GM12873 (cell line): ENCODE measurements around the gene HLCS.

Experiments used
- TF ChIP-seq, protein P1 (sequence below): IDR thresholded peaks from 2 replicates; pipeline ENCODE4 v1.5.1; 2012; ENCODE audit warnings: low read depth, mild to moderate bottlenecking, moderate library complexity, low read length, control low read depth; ENCODE audit not compliant: insufficient read depth; ENCODE audit errors: missing control alignments

HLCS gene

GRCh38 chr21:36902793-36903192, 63.7 kb downstream of the HLCS start:
- TF ChIP-seq, protein P1, sequence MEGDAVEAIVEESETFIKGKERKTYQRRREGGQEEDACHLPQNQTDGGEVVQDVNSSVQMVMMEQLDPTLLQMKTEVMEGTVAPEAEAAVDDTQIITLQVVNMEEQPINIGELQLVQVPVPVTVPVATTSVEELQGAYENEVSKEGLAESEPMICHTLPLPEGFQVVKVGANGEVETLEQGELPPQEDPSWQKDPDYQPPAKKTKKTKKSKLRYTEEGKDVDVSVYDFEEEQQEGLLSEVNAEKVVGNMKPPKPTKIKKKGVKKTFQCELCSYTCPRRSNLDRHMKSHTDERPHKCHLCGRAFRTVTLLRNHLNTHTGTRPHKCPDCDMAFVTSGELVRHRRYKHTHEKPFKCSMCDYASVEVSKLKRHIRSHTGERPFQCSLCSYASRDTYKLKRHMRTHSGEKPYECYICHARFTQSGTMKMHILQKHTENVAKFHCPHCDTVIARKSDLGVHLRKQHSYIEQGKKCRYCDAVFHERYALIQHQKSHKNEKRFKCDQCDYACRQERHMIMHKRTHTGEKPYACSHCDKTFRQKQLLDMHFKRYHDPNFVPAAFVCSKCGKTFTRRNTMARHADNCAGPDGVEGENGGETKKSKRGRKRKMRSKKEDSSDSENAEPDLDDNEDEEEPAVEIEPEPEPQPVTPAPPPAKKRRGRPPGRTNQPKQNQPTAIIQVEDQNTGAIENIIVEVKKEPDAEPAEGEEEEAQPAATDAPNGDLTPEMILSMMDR, result no peak

- TF ChIP-seq, protein P1, result no peak
These were observed 64.1 kb downstream of the HLCS start for GRCh38 chr21:36902331-36902730.

GRCh38 chr21:36901575-36901974, 64.9 kb downstream of the HLCS start:
- TF ChIP-seq, protein P1, result no peak

- TF ChIP-seq, protein P1, result no peak
These were observed 72.9 kb downstream of the HLCS start for GRCh38 chr21:36893581-36893980.

DNA sequence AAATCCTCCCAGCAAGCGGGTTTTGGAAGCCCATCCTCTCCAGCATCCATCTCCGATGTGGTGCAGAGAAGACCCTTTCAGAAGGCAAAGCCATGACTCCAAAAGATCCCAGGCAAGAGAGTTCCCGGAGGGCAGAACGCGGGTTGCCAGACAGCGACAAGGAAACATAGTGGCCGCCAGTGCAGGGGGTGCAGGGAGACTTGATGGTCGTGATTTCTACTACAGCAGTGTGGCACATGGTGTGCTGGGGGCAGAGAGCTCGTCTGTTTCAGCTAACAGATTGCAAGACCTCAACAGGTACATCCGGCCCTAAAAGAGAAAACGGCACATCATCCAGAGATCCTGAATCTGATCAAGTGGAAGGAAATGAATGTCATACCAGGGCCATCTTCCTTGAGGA, 74.3 kb downstream of the HLCS start:
- TF ChIP-seq, protein P1, result no peak

- TF ChIP-seq, protein P1, result no peak
These were observed 74.8 kb downstream of the HLCS start for GRCh38 chr21:36891692-36892091.

- TF ChIP-seq, protein P1, result no peak
These were observed 75.3 kb downstream of the HLCS start for GRCh38 chr21:36891121-36891520.
